NOMO-1 treated with DMSO at 0.1 percent for 48 hours (cell line): ENCODE data around the gene KPNA6.
"Not testable (repeated sequence)": the region's sequence is repeated elsewhere in the genome, so short reads cannot be mapped to it uniquely, and the experiment has no call there.

Source experiments
- DNase-seq: peaks from one replicate; lab custom pipeline; 2025; ENCODE audit not compliant: unreplicated experiment; lab: John Stamatoyannopoulos, UW

KPNA6 gene

GRCh38 chr1:32138965-32139364 is 31.1 kb downstream of the KPNA6 start:
- DNase-seq, result no peak

GRCh38 chr1:32142446-32143301 is 34.8 kb downstream of the KPNA6 start:
- DNase-seq, result no peak

GRCh38 chr1:32143302-32143695 is 35.4 kb downstream of the KPNA6 start:
- not testable (repeated sequence) for DNase-seq

GRCh38 chr1:32144033-32144432 is 36.2 kb downstream of the KPNA6 start:
- DNase-seq, result no peak

- DNase-seq, result not testable (repeated sequence)
These were observed 39.9 kb downstream of the KPNA6 start for GRCh38 chr1:32147799-32148198.

GRCh38 chr1:32150847-32151246 is 43.0 kb downstream of the KPNA6 start:
- DNase-seq, result no peak

- no peak for DNase-seq
These were observed 43.5 kb downstream of the KPNA6 start for GRCh38 chr1:32151319-32151787.

GRCh38 chr1:32159189-32159588 is 51.3 kb downstream of the KPNA6 start:
- DNase-seq, result no peak

- DNase-seq, result no peak
These were observed 55.5 kb downstream of the KPNA6 start for GRCh38 chr1:32163405-32163804.

- DNase-seq, result not testable (repeated sequence)
These were observed 57.8 kb downstream of the KPNA6 start for GRCh38 chr1:32165633-32166032.

- DNase-seq, result no peak
These were observed 63.1 kb downstream of the KPNA6 start for GRCh38 chr1:32170991-32171390.

GRCh38 chr1:32172621-32173245 is 64.9 kb downstream of the KPNA6 start:
- no peak for DNase-seq

- DNase-seq, result peak; percentile 85
These were observed 70.7 kb downstream of the KPNA6 start for GRCh38 chr1:32178380-32179192.

- no peak for DNase-seq
These were observed 71.3 kb downstream of the KPNA6 start for GRCh38 chr1:32179193-32179442.

- peak; percentile 86 for DNase-seq
These were observed 71.8 kb downstream of the KPNA6 start, which contains the start of gene TXLNA for GRCh38 chr1:32179443-32180185. Gene TXLNA (plus strand): TSS chr1:32179675. CDS start chr1:32180346, 671 bp downstream.

- DNase-seq, result no peak
These were observed 72.6 kb downstream of the KPNA6 start for GRCh38 chr1:32180186-32181060.

- DNase-seq, result no peak
These were observed 73.2 kb downstream of the KPNA6 start for GRCh38 chr1:32181065-32181464.

GRCh38 chr1:32181563-32181962 is 73.7 kb downstream of the KPNA6 start:
- DNase-seq, result no peak

GRCh38 chr1:32182060-32182459 is 74.2 kb downstream of the KPNA6 start:
- DNase-seq, result no peak

GRCh38 chr1:32184650-32185049 is 76.8 kb downstream of the KPNA6 start:
- no peak for DNase-seq
